Activated B cell treated with CpG ODN at 0.5 μM for 24 hours (primary cell): ENCODE measurements around the gene NUP214. TPM values are rescaled to one million over a fixed set of nuclear protein-coding genes. Genes with fewer than 3 reads are reported as not detected.

Experiments used
- ATAC-seq: fragments of 200-7000 bp; cut with Tn5 transposase; one replicate; pipeline ENCODE4 v1.10.0; 2021; ENCODE audit warnings: low read depth, mild to moderate bottlenecking, moderate library complexity
- CTCF ChIA-PET: fragments of 350-600 bp; sonication (Branson Sonifier 250); formaldehyde crosslinking; loops from one replicate; lab custom pipeline; 2021; ENCODE audit warnings: antibody characterized with exemption; lab: Charles Lee
- POLR2A ChIA-PET: fragments of 350-600 bp; sonication (Branson Sonifier 250); formaldehyde crosslinking; loops from one replicate; lab custom pipeline; 2021; ENCODE audit warnings: antibody characterized with exemption; lab: Charles Lee
- DNase-seq: peaks from one replicate; pipeline ENCODE4 v3.0.0; 2022
- H3K27ac Mint-ChIP-seq: one replicate; pipeline ENCODE4 v1.8.0; 2020; ENCODE audit warnings: mixed read lengths
- H3K27me3 Mint-ChIP-seq: one replicate; pipeline ENCODE4 v1.8.0; 2021; ENCODE audit warnings: mixed read lengths
- H3K36me3 Mint-ChIP-seq: one replicate; pipeline ENCODE4 v1.8.0; 2021; ENCODE audit warnings: low read depth, mixed read lengths
- H3K4me1 Mint-ChIP-seq: one replicate; pipeline ENCODE4 v1.8.0; 2021; ENCODE audit warnings: mixed read lengths
- H3K4me3 Mint-ChIP-seq: one replicate; pipeline ENCODE4 v1.8.0; 2020; ENCODE audit warnings: mild to moderate bottlenecking, mixed read lengths
- H3K9me3 Mint-ChIP-seq: one replicate; pipeline ENCODE4 v1.8.0; 2020; ENCODE audit warnings: mixed read lengths
- intact Hi-C: fragments of 100-400 bp; cut with micrococcal nuclease; formaldehyde crosslinking; loops from one replicate; pipeline ENCODE4 v1.15.1; 2024
- total RNA-seq: library from RNA; stranded (reverse); gene quantifications from 2 replicates; pipeline ENCODE4 v1.2.3, GENCODE V29; 2022
- TF ChIP-seq, protein P1 (sequence below): fragments of 200-600 bp; IDR thresholded peaks from one replicate; pipeline ENCODE4 v1.8.0; 2022; ENCODE audit warnings: antibody characterized with exemption, mild to moderate bottlenecking

Gene NUP214
- total RNA-seq, 1 donor from 2014 or later = 90.9 TPM

DNA sequence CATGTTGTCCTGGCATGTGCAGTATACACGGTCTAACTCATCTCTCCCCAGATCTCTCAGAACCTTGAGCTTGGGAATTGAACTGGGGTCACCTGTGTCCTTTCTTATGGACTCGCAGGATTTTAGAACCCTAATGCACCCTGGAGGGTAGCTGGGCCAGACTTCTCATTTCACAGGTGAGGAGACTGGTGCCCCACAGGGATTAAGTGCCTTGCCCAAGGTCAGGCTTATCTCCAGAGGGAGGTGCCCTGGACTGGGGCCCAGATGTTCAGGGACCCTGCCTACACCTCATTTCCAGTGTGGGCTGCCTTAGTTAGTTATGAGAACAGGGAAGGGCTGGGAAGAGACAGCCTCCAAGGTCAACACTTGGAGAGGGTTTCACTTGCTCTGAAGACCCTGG is 4.0 kb upstream of the NUP214 start:
- intact Hi-C loops = no loop called here
- TF ChIP-seq, protein P1, sequence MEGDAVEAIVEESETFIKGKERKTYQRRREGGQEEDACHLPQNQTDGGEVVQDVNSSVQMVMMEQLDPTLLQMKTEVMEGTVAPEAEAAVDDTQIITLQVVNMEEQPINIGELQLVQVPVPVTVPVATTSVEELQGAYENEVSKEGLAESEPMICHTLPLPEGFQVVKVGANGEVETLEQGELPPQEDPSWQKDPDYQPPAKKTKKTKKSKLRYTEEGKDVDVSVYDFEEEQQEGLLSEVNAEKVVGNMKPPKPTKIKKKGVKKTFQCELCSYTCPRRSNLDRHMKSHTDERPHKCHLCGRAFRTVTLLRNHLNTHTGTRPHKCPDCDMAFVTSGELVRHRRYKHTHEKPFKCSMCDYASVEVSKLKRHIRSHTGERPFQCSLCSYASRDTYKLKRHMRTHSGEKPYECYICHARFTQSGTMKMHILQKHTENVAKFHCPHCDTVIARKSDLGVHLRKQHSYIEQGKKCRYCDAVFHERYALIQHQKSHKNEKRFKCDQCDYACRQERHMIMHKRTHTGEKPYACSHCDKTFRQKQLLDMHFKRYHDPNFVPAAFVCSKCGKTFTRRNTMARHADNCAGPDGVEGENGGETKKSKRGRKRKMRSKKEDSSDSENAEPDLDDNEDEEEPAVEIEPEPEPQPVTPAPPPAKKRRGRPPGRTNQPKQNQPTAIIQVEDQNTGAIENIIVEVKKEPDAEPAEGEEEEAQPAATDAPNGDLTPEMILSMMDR = no peak
- DNase-seq (no peak), ATAC-seq (no peak)
- peaks cover 7% of the 10 kb centered on the region for H3K27me3 Mint-ChIP-seq
- H3K4me1 Mint-ChIP-seq = peaks cover 15% of the 10 kb centered on the region
- ChIA-PET CTCF (no interaction called here), POLR2A (no interaction called here)
- H3K4me3 Mint-ChIP-seq = no peak overlapping the region
- peaks cover 4% of the 10 kb centered on the region for H3K36me3 Mint-ChIP-seq
- no peaks in the 10 kb centered on the region for H3K9me3 Mint-ChIP-seq
- H3K27ac Mint-ChIP-seq = no peak overlapping the region

DNA sequence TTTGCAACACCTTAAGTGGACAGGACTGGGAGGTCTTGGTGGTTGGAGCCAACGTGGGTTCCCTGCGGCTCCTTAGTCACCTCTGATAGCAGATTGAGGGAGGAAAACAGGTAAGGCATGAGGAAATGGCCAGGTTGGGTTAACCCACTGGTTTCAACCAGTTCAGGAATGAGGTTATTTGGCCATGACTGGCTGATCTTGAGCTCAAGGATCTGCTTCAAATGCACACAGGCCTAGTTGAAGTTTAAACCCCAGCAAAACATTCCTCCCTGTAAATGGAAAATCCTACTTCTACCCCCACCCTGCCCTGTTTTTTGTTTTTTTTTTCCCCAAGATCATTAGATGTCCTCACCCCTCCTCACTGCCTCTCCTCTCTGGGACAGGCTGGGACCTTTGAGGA is 3.2 kb upstream of the NUP214 start:
- POLR2A ChIA-PET = no interaction called here
- no peak for ATAC-seq
- Mint-ChIP-seq H3K27me3 (peaks cover 7% of the 10 kb centered on the region), H3K27ac (no peak overlapping the region), H3K4me1 (peaks cover 21% of the 10 kb centered on the region), H3K36me3 (peaks cover 4% of the 10 kb centered on the region), H3K9me3 (no peaks in the 10 kb centered on the region), H3K4me3 (no peak overlapping the region)
- TF ChIP-seq, protein P1 = no peak
- no peak for DNase-seq
- intact Hi-C loops = no loop called here
- CTCF ChIA-PET = no interaction called here

DNA sequence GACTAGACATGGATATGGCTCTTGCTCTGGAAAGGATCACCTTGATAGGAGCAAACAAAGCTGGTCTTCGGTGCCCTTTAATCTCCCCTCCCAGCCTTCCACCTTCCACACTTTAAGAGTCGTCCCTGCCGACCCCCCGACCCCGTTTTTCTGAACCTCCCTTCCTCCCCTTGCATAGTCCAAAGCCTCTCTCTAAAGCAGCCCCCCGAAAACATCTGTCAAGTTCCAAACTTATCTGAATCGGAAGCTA is 423 bp upstream of the NUP214 start:
- no peak for DNase-seq
- Mint-ChIP-seq H3K36me3 (peaks cover 31% of the 10 kb centered on the region), H3K4me3 (peak overlapping the region; percentile 98), H3K4me1 (peaks cover 29% of the 10 kb centered on the region), H3K27ac (peak overlapping the region; percentile 98), H3K9me3 (no peaks in the 10 kb centered on the region), H3K27me3 (peaks cover 2% of the 10 kb centered on the region)
- ChIA-PET CTCF (no interaction called here), POLR2A (interaction anchor here (0.6 to 1.5 kb wide), 23 partner anchors 12 to 1644 kb away, joined by 3 to 11 read pairs (median 4); partner anchors contain the start of genes DDX31, EXOSC2, FAM78A and GTF3C4)
- intact Hi-C loops = loop anchor here (1.0 to 5.0 kb wide), 7 partner anchors 154 to 1644 kb away; partner anchors contain the start of genes CFAP77, EXOSC2 and MED27
- peak; percentile 6 for ATAC-seq
- TF ChIP-seq, protein P1 = no peak

DNA sequence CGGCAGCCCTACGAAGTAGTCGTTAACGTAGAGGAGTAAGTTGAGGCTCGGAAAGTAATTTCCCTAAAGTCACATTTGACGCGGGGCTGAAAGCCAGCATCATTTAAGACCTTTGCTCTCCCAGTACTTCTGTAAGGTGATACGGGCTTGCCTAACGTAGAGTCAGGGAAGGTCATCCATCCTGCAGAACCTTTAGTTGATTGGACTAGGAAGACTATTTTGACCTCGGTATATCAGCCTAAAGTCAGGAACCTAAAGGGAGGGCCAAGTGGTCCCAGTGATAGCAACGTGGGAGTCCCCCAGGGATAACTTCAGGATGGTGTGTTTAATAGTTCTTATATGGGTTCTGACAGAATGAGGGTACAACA is 657 bp downstream of the NUP214 start:
- DNase-seq = no peak
- H3K27me3 Mint-ChIP-seq = no peaks in the 10 kb centered on the region
- H3K9me3 Mint-ChIP-seq = no peaks in the 10 kb centered on the region
- peaks cover 42% of the 10 kb centered on the region for H3K36me3 Mint-ChIP-seq
- peak overlapping the region; percentile 98 for H3K4me3 Mint-ChIP-seq
- ChIA-PET CTCF (interaction anchor here (1.4 kb wide), 1 partner anchor 211 kb away, joined by 3 read pairs; no protein-coding TSS in a partner anchor), POLR2A (interaction anchor here (0.8 to 1.5 kb wide), 8 partner anchors 29 to 1544 kb away, joined by 3 to 11 read pairs (median 6); partner anchors contain the start of genes DDX31 and GTF3C4)
- TF ChIP-seq, protein P1 = no peak
- no peak for ATAC-seq
- intact Hi-C loops = loop anchor here (5.0 kb wide), 2 partner anchors 434 to 1286 kb away; partner anchors contain the start of genes CFAP77 and EXOSC2
- H3K27ac Mint-ChIP-seq = peak overlapping the region; percentile 98
- peaks cover 29% of the 10 kb centered on the region for H3K4me1 Mint-ChIP-seq

DNA sequence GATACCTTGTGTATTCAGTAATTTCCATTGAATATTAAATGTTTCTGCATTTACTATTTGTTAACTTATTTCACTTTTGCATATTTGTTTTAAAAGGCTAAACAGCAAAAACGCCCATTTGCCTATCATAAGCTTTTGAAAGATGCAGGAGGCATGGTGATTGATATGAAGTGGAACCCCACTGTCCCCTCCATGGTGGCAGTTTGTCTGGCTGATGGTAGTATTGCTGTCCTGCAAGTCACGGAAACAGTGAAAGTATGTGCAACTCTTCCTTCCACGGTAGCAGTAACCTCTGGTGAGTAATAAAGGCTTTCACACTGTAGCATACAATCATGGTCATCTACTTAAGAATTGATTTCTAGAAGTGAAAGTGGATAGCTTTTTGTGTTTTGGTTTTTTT is 3.8 kb downstream of the NUP214 start:
- H3K4me1 Mint-ChIP-seq = peaks cover 29% of the 10 kb centered on the region
- no peak for ATAC-seq
- ChIA-PET CTCF (no interaction called here), POLR2A (no interaction called here)
- no peak for DNase-seq
- intact Hi-C loops = loop anchor here (5.0 kb wide), 2 partner anchors 437 to 1283 kb away; partner anchors contain the start of genes CFAP77 and EXOSC2
- H3K27ac Mint-ChIP-seq = no peak overlapping the region
- TF ChIP-seq, protein P1 = no peak
- no peak overlapping the region for H3K4me3 Mint-ChIP-seq
- H3K36me3 Mint-ChIP-seq = peaks cover 66% of the 10 kb centered on the region
- no peaks in the 10 kb centered on the region for H3K27me3 Mint-ChIP-seq
- no peaks in the 10 kb centered on the region for H3K9me3 Mint-ChIP-seq
